HUES64 (cell line): Measurements from ENCODE around the gene GALNTL6.

Source experiments
- H3K27ac ChIP-seq: 2 replicates; pipeline ENCODE4 v1.7.0; 2013; ENCODE audit warnings: low read depth, low read length, inconsistent platforms
- H3K27me3 ChIP-seq: 2 replicates; pipeline ENCODE4 v1.6.1; 2013; ENCODE audit warnings: mild to moderate bottlenecking, low read length; ENCODE audit not compliant: insufficient read depth
- H3K36me3 ChIP-seq: 2 replicates; pipeline ENCODE4 v1.6.1; 2013; ENCODE audit warnings: mild to moderate bottlenecking, low read length; ENCODE audit not compliant: insufficient read depth
- H3K4me1 ChIP-seq: 2 replicates; pipeline ENCODE4 v1.6.1; 2013; ENCODE audit warnings: mild to moderate bottlenecking, low read length, moderate library complexity; ENCODE audit not compliant: insufficient read depth
- H3K4me3 ChIP-seq: 2 replicates; pipeline ENCODE4 v1.5.1; 2013; ENCODE audit warnings: mild to moderate bottlenecking, low read length, moderate library complexity
- H3K9ac ChIP-seq: 2 replicates; pipeline ENCODE4 v1.6.1; 2013; ENCODE audit warnings: mild to moderate bottlenecking, low read depth, low read length
- H3K9me3 ChIP-seq: 2 replicates; pipeline ENCODE4 v1.6.1; 2013; ENCODE audit warnings: low read depth, low read length; ENCODE audit not compliant: insufficient read depth
- WGBS: fragments of 150-250, 120-280 bp; methylation state at CpG from one replicate; pipeline ENCODE4 v1.1.7; 2013; ENCODE audit warnings: missing lambda C conversion rate; 5-methylcytosine and 5-hydroxymethylcytosine counted together

Gene GALNTL6

DNA sequence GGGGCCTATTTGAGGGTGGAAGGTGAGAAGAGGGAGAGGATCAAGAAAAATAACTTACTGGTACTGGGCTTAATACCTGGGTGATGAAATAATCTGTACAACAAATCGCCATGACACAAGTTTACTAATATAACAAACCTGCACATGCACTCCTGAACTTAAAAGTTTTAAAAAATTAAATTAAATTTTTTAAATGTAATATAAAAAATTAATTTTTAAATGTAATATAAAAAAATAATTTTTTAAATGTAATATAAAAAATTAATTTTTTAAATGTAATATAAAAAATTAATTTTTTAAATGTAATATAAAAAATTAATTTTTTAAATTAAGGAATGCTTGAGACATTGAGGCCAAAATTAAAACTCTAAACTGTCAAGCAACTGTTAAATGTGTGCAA lies 1231.1 kb downstream of the GALNTL6 start:
- Histone ChIP-seq H3K36me3 (no peaks in the 10 kb centered on the region), H3K4me3 (no peak overlapping the region), H3K9me3 (no peaks in the 10 kb centered on the region), H3K27ac (no peak overlapping the region), H3K9ac (no peak overlapping the region), H3K4me1 (peaks cover 27% of the 10 kb centered on the region), H3K27me3 (no peaks in the 10 kb centered on the region)
- WGBS: no CpG with 5 or more reads among the region's 1 CpG

DNA sequence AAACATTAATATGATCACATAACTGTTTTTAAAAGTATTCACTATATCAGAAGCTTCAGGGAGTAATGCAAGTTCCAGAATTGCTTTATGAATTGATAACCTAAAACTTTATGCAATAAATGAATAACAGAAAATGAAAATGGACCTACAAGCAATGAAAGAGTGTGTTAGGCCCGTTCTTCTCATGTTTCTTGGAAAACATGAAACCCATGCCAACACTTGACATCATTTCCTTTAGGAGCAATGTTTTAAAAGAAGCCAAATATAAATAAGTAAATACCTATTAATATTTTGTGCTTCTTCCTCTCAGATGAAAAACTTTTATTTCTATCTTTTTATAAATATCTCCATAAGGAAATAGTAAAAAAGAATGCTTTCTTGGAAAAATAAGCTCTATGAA lies 1232.4 kb downstream of the GALNTL6 start:
- Histone ChIP-seq H3K4me1 (peaks cover 21% of the 10 kb centered on the region), H3K27ac (no peak overlapping the region), H3K9ac (no peak overlapping the region), H3K9me3 (no peaks in the 10 kb centered on the region), H3K27me3 (no peaks in the 10 kb centered on the region), H3K36me3 (no peaks in the 10 kb centered on the region), H3K4me3 (no peak overlapping the region)
- 67% methylated on average over 1 of the region's 1 CpG for WGBS

DNA sequence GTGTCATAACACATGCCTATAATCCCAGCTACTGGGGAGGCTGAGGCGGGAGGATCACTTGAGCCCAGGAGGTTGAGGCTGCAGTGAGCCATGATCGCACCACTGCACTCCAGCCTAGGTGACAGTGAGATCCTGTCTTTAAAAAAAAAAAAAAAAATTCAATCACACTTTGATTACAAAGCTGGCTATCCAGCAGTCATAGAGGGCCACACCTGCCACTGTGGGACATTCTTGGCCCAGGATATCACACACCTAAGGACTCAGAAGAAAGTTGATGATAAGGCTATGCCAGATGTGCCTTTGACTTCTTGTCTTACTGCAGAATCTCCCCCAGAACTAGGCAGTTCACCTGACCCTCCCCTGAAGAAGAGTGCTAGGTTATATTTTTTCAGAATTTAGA lies 1232.9 kb downstream of the GALNTL6 start:
- Histone ChIP-seq H3K27ac (no peak overlapping the region), H3K4me3 (no peak overlapping the region), H3K27me3 (no peaks in the 10 kb centered on the region), H3K9me3 (no peaks in the 10 kb centered on the region), H3K36me3 (no peaks in the 10 kb centered on the region), H3K9ac (no peak overlapping the region), H3K4me1 (peaks cover 20% of the 10 kb centered on the region; the same call in 1 of the 2 replicates)
- 90% methylated on average over 1 of the region's 2 CpGs for WGBS

DNA sequence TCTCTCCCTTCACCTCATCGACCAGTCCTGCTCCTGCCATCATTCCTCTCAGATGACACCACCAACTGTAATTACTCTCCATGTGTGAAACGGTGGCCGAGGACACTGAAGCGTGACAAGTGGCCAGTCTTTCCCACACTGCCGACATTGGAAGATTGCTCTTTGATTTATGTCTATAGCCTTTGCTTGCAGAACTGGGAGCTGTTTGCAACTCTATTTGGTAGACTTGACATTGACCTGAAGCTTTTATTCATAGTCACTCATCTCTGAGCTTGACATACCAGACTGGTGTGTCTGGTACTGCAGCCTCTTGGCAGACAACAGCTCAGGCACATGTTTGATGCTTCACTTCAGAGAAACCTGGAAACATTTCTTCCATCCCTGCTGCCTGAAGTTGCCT lies 1233.6 kb downstream of the GALNTL6 start:
- no peak overlapping the region for H3K9ac ChIP-seq
- no peaks in the 10 kb centered on the region for H3K36me3 ChIP-seq
- H3K4me1 ChIP-seq: peaks cover 26% of the 10 kb centered on the region; the same call in 1 of the 2 replicates
- no peak overlapping the region for H3K27ac ChIP-seq
- WGBS: 92% methylated on average over 5 of the region's 5 CpGs
- no peaks in the 10 kb centered on the region for H3K9me3 ChIP-seq
- H3K4me3 ChIP-seq: no peak overlapping the region
- no peaks in the 10 kb centered on the region for H3K27me3 ChIP-seq

DNA sequence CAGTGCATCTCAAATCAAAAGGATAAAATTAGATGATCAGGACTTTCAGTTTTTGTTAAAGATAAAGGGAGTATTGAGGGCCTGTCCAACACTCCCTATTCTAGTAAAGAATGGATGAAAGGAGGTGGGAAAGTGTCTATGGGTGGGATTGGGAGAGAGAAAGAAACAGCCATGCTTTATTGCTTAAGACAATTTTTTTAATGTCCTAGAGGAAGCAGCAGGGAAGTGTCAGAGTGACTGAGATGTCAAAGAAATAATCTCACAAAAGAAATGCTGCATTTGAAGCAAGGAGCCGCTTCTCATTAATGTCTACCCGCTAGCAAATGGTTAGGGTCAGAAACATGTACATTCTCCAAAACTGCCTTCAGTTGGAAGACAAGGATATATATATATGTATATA lies 1238.0 kb downstream of the GALNTL6 start:
- 92% methylated on average over 2 of the region's 2 CpGs for WGBS
- Histone ChIP-seq H3K36me3 (no peaks in the 10 kb centered on the region), H3K27ac (no peak overlapping the region), H3K9me3 (no peaks in the 10 kb centered on the region), H3K27me3 (no peaks in the 10 kb centered on the region), H3K9ac (no peak overlapping the region), H3K4me3 (no peak overlapping the region), H3K4me1 (peaks cover 42% of the 10 kb centered on the region; the same call in 1 of the 2 replicates)

DNA sequence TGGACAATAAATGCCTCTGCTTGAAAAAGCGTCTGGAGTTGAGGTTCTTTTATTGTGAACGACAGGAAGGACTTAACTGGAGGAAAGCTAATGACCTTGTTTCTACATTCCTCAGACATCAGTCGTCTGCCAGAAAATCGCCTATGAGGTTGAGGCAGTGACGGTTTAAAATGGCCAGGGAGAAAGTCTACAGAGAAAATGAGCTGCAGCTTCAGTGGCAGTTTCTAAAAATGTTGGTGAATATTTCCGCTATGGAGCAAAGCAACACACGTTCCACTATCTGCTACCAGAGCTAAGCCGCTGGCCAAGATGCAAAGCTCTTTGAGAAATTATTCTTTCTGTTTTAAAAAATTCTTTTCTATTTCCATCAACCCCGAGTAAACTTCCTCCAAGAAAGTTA lies 1238.5 kb downstream of the GALNTL6 start:
- no peaks in the 10 kb centered on the region for H3K36me3 ChIP-seq
- H3K4me3 ChIP-seq: no peak overlapping the region
- H3K9me3 ChIP-seq: no peaks in the 10 kb centered on the region
- H3K4me1 ChIP-seq: peaks cover 42% of the 10 kb centered on the region; the same call in 1 of the 2 replicates
- no peaks in the 10 kb centered on the region for H3K27me3 ChIP-seq
- H3K27ac ChIP-seq: no peak overlapping the region
- no peak overlapping the region for H3K9ac ChIP-seq
- WGBS: 58% methylated on average over 8 of the region's 9 CpGs

DNA sequence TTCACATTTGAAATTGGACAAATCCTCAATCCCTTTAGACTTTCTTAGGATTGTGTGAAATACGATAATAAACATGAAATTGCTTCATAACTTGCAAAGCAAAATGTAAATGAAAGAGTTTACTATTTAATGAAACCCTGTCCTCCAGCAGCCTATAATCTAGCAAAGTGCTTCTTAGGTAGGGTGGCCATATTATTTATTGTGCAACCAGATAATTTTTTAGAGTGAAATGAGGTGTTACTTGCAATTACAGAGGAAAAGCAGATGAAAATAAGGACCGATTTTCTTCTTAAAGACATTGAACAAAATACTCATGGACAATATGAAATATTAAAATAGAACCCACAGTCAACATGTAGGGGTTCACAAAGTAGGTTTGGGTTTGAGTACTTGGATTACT lies 1239.2 kb downstream of the GALNTL6 start:
- no CpG with 5 or more reads among the region's 2 CpGs for WGBS
- Histone ChIP-seq H3K9ac (no peak overlapping the region), H3K4me1 (peaks cover 46% of the 10 kb centered on the region), H3K36me3 (no peaks in the 10 kb centered on the region), H3K27me3 (no peaks in the 10 kb centered on the region), H3K9me3 (no peaks in the 10 kb centered on the region), H3K4me3 (no peak overlapping the region), H3K27ac (no peak overlapping the region)

DNA sequence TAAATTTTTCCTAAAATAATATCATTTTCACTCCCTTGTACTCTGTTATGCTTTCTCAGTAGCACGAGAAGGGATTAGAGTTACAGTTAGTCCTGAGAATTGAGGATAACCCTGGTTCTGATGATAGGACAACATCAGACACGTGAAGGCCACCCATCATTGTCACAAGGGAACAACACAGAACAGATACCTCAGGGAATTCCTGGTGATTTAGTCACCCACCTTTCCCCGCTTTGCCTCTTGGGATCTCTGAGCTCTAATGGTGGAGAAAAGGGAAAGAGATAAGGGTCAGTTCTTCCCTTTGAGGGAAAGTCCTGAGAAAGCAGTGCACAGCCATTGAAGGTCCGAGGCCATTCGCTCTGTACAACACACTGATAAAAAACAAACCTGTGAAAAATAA lies 1243.1 kb downstream of the GALNTL6 start:
- H3K9ac ChIP-seq: no peak overlapping the region
- 87% methylated on average over 5 of the region's 5 CpGs for WGBS
- no peaks in the 10 kb centered on the region for H3K27me3 ChIP-seq
- H3K27ac ChIP-seq: no peak overlapping the region
- H3K36me3 ChIP-seq: no peaks in the 10 kb centered on the region
- H3K9me3 ChIP-seq: no peaks in the 10 kb centered on the region
- peaks cover 32% of the 10 kb centered on the region for H3K4me1 ChIP-seq
- H3K4me3 ChIP-seq: no peak overlapping the region

DNA sequence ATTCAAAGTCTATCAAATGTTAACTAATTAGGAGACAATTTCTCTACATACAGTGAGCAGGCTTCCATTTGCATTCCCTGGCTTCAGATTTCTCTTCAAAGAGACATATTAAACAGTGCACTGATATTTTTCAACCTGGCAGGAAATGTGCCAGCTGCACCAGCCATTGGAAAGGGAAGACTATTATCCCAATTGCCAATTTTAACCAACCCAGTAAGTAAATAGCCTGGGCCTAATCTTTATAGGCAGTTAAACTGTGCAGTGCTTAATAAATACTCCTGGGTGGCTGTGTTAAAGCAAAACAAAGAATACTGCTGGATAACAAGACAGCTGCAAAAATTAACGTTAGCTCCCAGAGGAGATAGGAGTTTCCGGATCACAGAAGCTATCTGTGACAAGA lies 1243.5 kb downstream of the GALNTL6 start:
- H3K4me1 ChIP-seq: peaks cover 29% of the 10 kb centered on the region
- no peak overlapping the region for H3K9ac ChIP-seq
- no peaks in the 10 kb centered on the region for H3K36me3 ChIP-seq
- H3K27me3 ChIP-seq: no peaks in the 10 kb centered on the region
- 85% methylated on average over 2 of the region's 2 CpGs for WGBS
- H3K9me3 ChIP-seq: no peaks in the 10 kb centered on the region
- H3K27ac ChIP-seq: no peak overlapping the region
- no peak overlapping the region for H3K4me3 ChIP-seq

DNA sequence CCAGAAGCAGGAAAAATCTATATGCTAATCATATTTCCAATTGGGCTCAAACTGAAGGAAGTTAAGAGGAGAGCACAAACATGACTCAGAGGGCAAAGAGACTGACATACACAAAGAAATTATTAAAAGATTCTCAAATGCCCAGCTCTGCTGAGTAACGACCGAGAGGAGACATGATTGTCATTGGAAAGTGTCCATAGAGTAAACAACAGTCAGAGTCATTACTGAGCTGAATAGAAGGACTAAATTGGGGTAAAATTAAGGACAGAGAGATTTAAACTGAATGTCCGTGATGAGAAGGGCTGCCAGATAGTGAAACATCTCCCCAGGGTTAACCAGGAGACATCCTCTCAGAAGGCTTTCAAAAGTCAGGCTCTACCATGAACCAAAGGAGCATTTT lies 1244.2 kb downstream of the GALNTL6 start:
- Histone ChIP-seq H3K4me1 (peaks cover 22% of the 10 kb centered on the region), H3K9ac (no peak overlapping the region), H3K27me3 (no peaks in the 10 kb centered on the region), H3K9me3 (no peaks in the 10 kb centered on the region), H3K36me3 (no peaks in the 10 kb centered on the region), H3K27ac (no peak overlapping the region), H3K4me3 (no peak overlapping the region)
- whole genome bisulfite sequencing: 88% methylated on average over 3 of the region's 3 CpGs

DNA sequence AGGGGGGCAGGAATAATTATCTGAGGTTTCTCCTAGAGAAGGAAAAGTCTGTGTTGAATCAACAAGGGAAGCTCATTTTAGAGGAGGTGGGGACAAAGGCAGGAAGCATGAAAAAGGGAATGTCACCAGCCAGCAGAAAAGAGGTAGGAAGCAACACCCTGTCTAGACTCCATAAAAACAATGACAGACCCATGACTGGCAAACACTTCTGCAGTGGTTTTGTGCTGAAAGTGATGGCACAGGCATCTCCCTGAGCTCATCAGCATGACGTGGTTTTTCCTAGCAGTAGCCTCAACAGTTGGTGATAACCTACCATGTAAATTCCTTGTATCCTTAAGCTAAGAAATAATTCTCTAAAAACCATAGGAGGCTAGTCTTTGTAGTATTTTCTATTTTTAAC lies 1244.7 kb downstream of the GALNTL6 start:
- peaks cover 2% of the 10 kb centered on the region; the same call in 1 of the 2 replicates for H3K9me3 ChIP-seq

DNA sequence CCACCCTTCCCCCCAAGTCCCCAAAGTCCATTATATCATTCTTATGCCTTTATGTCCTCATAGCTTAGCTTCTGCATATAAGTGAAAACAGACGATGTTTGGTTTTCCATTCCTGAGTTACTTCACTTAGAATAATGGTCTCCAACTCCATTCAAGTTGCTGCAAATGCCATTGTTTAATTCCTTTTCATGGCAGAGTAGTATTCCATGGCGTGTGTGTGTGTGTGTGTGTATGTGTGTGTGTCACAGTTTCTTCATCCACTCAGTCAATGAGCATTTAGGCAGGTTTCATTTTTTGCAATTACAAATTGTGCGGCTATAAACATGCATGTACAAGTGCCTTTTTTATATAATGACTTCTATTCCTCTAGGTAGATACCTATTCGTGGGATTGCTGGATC lies 1248.0 kb downstream of the GALNTL6 start:
- Histone ChIP-seq H3K9ac (no peak overlapping the region), H3K4me1 (peaks cover 8% of the 10 kb centered on the region; the same call in 1 of the 2 replicates), H3K9me3 (peaks cover 9% of the 10 kb centered on the region; the same call in 1 of the 2 replicates), H3K27me3 (no peaks in the 10 kb centered on the region), H3K36me3 (no peaks in the 10 kb centered on the region), H3K4me3 (no peak overlapping the region), H3K27ac (no peak overlapping the region)
- 58% methylated on average over 2 of the region's 4 CpGs for WGBS

More for the DNA sequence above, 1244.7 kb downstream of the GALNTL6 start:
- H3K4me3 ChIP-seq: no peak overlapping the region
- H3K36me3 ChIP-seq: no peaks in the 10 kb centered on the region
- no peak overlapping the region for H3K27ac ChIP-seq
- H3K9ac ChIP-seq: no peak overlapping the region
- peaks cover 21% of the 10 kb centered on the region for H3K4me1 ChIP-seq
- no peaks in the 10 kb centered on the region for H3K27me3 ChIP-seq
- WGBS: 94% methylated on average over 1 of the region's 1 CpG
